B cell (primary cell): Measurements from ENCODE around the gene PEX10. TPM values are rescaled to one million over a fixed set of nuclear protein-coding genes. Genes with fewer than 3 reads are reported as not detected.

Source experiments
- ATAC-seq: fragments of 200-7000 bp; cut with Tn5 transposase; one replicate; pipeline ENCODE4 v1.10.0; 2021; ENCODE audit warnings: low read depth, mild to moderate bottlenecking, moderate number of reproducible peaks, moderate library complexity
- CTCF ChIA-PET: fragments of 350-600 bp; sonication (Branson Sonifier 250); formaldehyde crosslinking; loops from one replicate; lab custom pipeline; 2021; ENCODE audit warnings: antibody characterized with exemption, inconsistent platforms; lab: Charles Lee
- POLR2A ChIA-PET: fragments of 350-600 bp; sonication (Branson Sonifier 250); formaldehyde crosslinking; loops from one replicate; lab custom pipeline; 2021; ENCODE audit warnings: antibody characterized with exemption; lab: Charles Lee
- DNase-seq: peaks from one replicate; pipeline ENCODE4 v3.0.0; 2013
- H2AFZ ChIP-seq: 2 replicates; pipeline ENCODE4 v1.6.1; 2012; ENCODE audit warnings: mild to moderate bottlenecking, low read depth, low read length; ENCODE audit not compliant: insufficient read depth, poor library complexity, severe bottlenecking
- H3K27ac ChIP-seq, 2 donors: 1 replicate in 1 of 2; 2 replicates in 1 of 2; pipeline ENCODE4 v1.5.1; 2012 to 2013; ENCODE audit warnings: low read length in 2 of 2, mild to moderate bottlenecking in 2 of 2, moderate library complexity in 1 of 2
- H3K27me3 ChIP-seq, 4 experiments: fragments of 200-600 bp in 1 of 4; sonication (generic) in 1 of 4; replicated peaks in 1 of 4; 1 replicate in 2 of 4; 2 replicates in 2 of 4; pipeline versions ENCODE4 v1.6.1 to v1.7.0; 2013 to 2016; ENCODE audit warnings: low read length in 3 of 4, mild to moderate bottlenecking in 2 of 4, mixed read lengths in 1 of 4, moderate library complexity in 1 of 4; ENCODE audit not compliant: insufficient read depth in 4 of 4, control insufficient read depth in 3 of 4; ENCODE audit errors: control extremely low read depth in 1 of 4
- H3K36me3 ChIP-seq, 2 experiments: replicated peaks in 1 of 2; 1 replicate in 1 of 2; 2 replicates in 1 of 2; pipeline versions ENCODE4 v1.6.1 to v1.7.1; 2013; ENCODE audit warnings: low read length in 1 of 2; ENCODE audit not compliant: insufficient read depth in 2 of 2, control insufficient read depth in 1 of 2; ENCODE audit errors: control extremely low read depth in 1 of 2, extremely low read depth in 1 of 2
- H3K4me1 ChIP-seq, 2 donors: fragments of 200-600 bp in 1 of 2; sonication (generic) in 1 of 2; 1 replicate in 1 of 2; 2 replicates in 1 of 2; pipeline versions ENCODE4 v1.5.1 to v1.6.1; 2013 to 2017; ENCODE audit warnings: low read length in 2 of 2; ENCODE audit not compliant: control insufficient read depth in 2 of 2, insufficient read depth in 2 of 2
- H3K4me2 ChIP-seq: replicated peaks from 2 replicates; pipeline ENCODE3; 2012; ENCODE audit warnings: mild to moderate bottlenecking, low read depth, low read length; ENCODE audit not compliant: poor library complexity, severe bottlenecking
- H3K4me3 ChIP-seq, 5 experiments: fragments of 200-600 bp in 1 of 5; sonication (generic) in 1 of 5; 1 replicate in 3 of 5; 2 replicates in 2 of 5; pipeline versions ENCODE4 v1.5.1 to v1.7.0; 2011 to 2016; ENCODE audit warnings: low read length in 4 of 5, mild to moderate bottlenecking in 4 of 5, low read depth in 2 of 5, control low read depth in 1 of 5, moderate library complexity in 1 of 5; ENCODE audit not compliant: insufficient read depth in 1 of 5; ENCODE audit errors: control extremely low read depth in 1 of 5, extremely low read depth in 1 of 5
- H3K79me2 ChIP-seq: fragments of 200-600 bp; sonication (generic); one replicate; pipeline ENCODE4 v1.6.0; 2016; ENCODE audit warnings: low read length; ENCODE audit not compliant: control insufficient read depth, insufficient read depth
- H3K9ac ChIP-seq: fragments of 200-600 bp; sonication (generic); 2 replicates; pipeline ENCODE4 v1.6.1; 2017; ENCODE audit warnings: mild to moderate bottlenecking, low read length, moderate library complexity
- H3K9me3 ChIP-seq, 3 donors: one replicate each; pipeline versions ENCODE4 v1.6.1 to v1.7.1; 2013; ENCODE audit warnings: low read length in 2 of 3; ENCODE audit not compliant: control insufficient read depth in 2 of 3, insufficient read depth in 1 of 3; ENCODE audit errors: control extremely low read depth in 1 of 3
- H4K20me1 ChIP-seq: 2 replicates; pipeline ENCODE4 v1.6.0; 2012; ENCODE audit warnings: mild to moderate bottlenecking, low read length; ENCODE audit not compliant: insufficient read depth, control insufficient read depth, poor library complexity, severe bottlenecking
- H3K27ac Mint-ChIP-seq: one replicate; pipeline ENCODE4 v1.8.0; 2021; ENCODE audit warnings: mixed read lengths
- H3K27me3 Mint-ChIP-seq: one replicate; pipeline ENCODE4 v1.8.0; 2021; ENCODE audit warnings: mixed read lengths
- H3K4me1 Mint-ChIP-seq: one replicate; pipeline ENCODE4 v1.8.0; 2021; ENCODE audit warnings: mixed read lengths
- H3K4me3 Mint-ChIP-seq: one replicate; pipeline ENCODE4 v1.8.0; 2021; ENCODE audit warnings: mixed read lengths
- H3K9me3 Mint-ChIP-seq: one replicate; pipeline ENCODE4 v1.8.0; 2022; ENCODE audit warnings: mixed read lengths; ENCODE audit not compliant: insufficient read depth
- CTCF ChIP-seq: fragments of 200-600 bp; IDR thresholded peaks from one replicate; pipeline ENCODE4 v1.8.0; 2022; ENCODE audit warnings: antibody characterized with exemption, mild to moderate bottlenecking
- EZH2 ChIP-seq: IDR thresholded peaks from 2 replicates; pipeline ENCODE4 v1.6.1; 2012; ENCODE audit warnings: borderline replicate concordance, low read depth, mild to moderate bottlenecking, moderate library complexity, low read length; ENCODE audit not compliant: insufficient read depth, poor library complexity, severe bottlenecking
- WGBS: methylation state at CpG from one replicate; pipeline ENCODE4 v1.1.5; 2013; ENCODE audit warnings: missing lambda C conversion rate; ENCODE audit not compliant: insufficient coverage; 5-methylcytosine and 5-hydroxymethylcytosine counted together
- intact Hi-C: fragments of 100-400 bp; cut with micrococcal nuclease; formaldehyde crosslinking; loops from one replicate; pipeline ENCODE4 v1.10.0; 2022
- polyA plus RNA-seq: library from polyadenylated mRNA; depleted of rRNA; stranded (reverse); fragments of >200 nt; gene quantifications from 2 replicates; pipeline ENCODE4 v1.2.3, GENCODE V29; 2012
- total RNA-seq, 2 donors: library from RNA; stranded (reverse); fragments of 120-200 nt in 1 of 2; gene quantifications; 1 replicate in 1 of 2; 2 replicates in 1 of 2; pipeline versions ENCODE4 v1.2.3 to v1.2.4, GENCODE V29; 2013 to 2022

The PEX10 gene
- total and polyA plus RNA-seq, 2 donors (not counting 1 experiment from before 2014, with no cell fraction given), result 13.5 to 18.4 TPM

- no peak for DNase-seq
- Histone ChIP-seq H3K9me3 (peaks cover 0 to 6% (median 2%) of the 10 kb centered on the region in 3 donors), H3K27me3 (no peaks in the 10 kb centered on the region), H4K20me1 (no peaks in the 10 kb centered on the region), H3K79me2 (no peaks in the 10 kb centered on the region), H3K4me3 (no peak overlapping the region), H3K36me3 (no peaks in the 10 kb centered on the region), H2AFZ (no peak overlapping the region), H3K9ac (no peak overlapping the region), H3K4me2 (no peak overlapping the region), H3K27ac (no peak overlapping the region), H3K4me1 (peaks cover 21 to 44% of the 10 kb centered on the region in 2 donors)
- H3K4me3 Mint-ChIP-seq, result no peak overlapping the region
- intact Hi-C loops, result loop anchor here (5.0 kb wide), 1 partner anchor 252 kb away; no protein-coding TSS in a partner anchor
- no peak for ATAC-seq
- peaks cover 24% of the 10 kb centered on the region for H3K4me1 Mint-ChIP-seq
- no peaks in the 10 kb centered on the region for H3K27me3 Mint-ChIP-seq
- ChIA-PET POLR2A (no interaction called here), CTCF (interaction anchor here (0.9 to 12.5 kb wide), 2 partner anchors 179 to 190 kb away, joined by 3 to 295 read pairs; partner anchors contain the start of gene FAAP20)
- TF ChIP-seq EZH2 (no peak), CTCF (no peak)
- 99% methylated on average over 11 of the region's 21 CpGs for WGBS
- H3K27ac Mint-ChIP-seq, result no peak overlapping the region
- H3K9me3 Mint-ChIP-seq, result no peaks in the 10 kb centered on the region
Measured at GRCh38 chr1:2384130-2384860, 28.1 kb downstream of the PEX10 start.

- Histone ChIP-seq H3K27me3 (no peaks in the 10 kb centered on the region), H3K79me2 (no peaks in the 10 kb centered on the region), H3K9ac (no peak overlapping the region), H3K4me1 (peaks cover 28 to 51% of the 10 kb centered on the region in 2 donors), H3K36me3 (no peaks in the 10 kb centered on the region), H3K9me3 (peaks cover 0 to 13% (median 2%) of the 10 kb centered on the region in 3 donors), H3K4me2 (no peak overlapping the region), H2AFZ (no peak overlapping the region), H3K4me3 (no peak overlapping the region), H3K27ac (no peak overlapping the region), H4K20me1 (no peaks in the 10 kb centered on the region)
- Mint-ChIP-seq H3K27ac (no peak overlapping the region), H3K4me3 (no peak overlapping the region), H3K4me1 (peaks cover 30% of the 10 kb centered on the region), H3K27me3 (no peaks in the 10 kb centered on the region), H3K9me3 (no peaks in the 10 kb centered on the region)
- CTCF ChIA-PET, result interaction anchor here (12.5 kb wide), 1 partner anchor 189 kb away, joined by 295 read pairs; the partner anchor contains the start of gene FAAP20
- intact Hi-C loops, result loop anchor here (5.0 kb wide), 1 partner anchor 251 kb away; no protein-coding TSS in a partner anchor
- TF ChIP-seq CTCF (no peak), EZH2 (no peak)
- POLR2A ChIA-PET, result no interaction called here
- no peak for DNase-seq
- ATAC-seq, result no peak
- 94% methylated on average over 13 of the region's 14 CpGs for WGBS
Measured at GRCh38 chr1:2383576-2383975, 28.8 kb downstream of the PEX10 start.
